ENCODE results near the gene LKAAEAR1. TPM values are rescaled to one million over a fixed set of nuclear protein-coding genes. Genes with fewer than 3 reads are reported as not detected.
A peak's percentile ranks its signal among the peaks of the same experiment; 100 is the strongest.

LKAAEAR1 gene
- total and polyA plus RNA-seq, 2 of the 13 experiments (the other 11 are each of a cell fraction or from before 2014, with no cell fraction given): not detected

DNA sequence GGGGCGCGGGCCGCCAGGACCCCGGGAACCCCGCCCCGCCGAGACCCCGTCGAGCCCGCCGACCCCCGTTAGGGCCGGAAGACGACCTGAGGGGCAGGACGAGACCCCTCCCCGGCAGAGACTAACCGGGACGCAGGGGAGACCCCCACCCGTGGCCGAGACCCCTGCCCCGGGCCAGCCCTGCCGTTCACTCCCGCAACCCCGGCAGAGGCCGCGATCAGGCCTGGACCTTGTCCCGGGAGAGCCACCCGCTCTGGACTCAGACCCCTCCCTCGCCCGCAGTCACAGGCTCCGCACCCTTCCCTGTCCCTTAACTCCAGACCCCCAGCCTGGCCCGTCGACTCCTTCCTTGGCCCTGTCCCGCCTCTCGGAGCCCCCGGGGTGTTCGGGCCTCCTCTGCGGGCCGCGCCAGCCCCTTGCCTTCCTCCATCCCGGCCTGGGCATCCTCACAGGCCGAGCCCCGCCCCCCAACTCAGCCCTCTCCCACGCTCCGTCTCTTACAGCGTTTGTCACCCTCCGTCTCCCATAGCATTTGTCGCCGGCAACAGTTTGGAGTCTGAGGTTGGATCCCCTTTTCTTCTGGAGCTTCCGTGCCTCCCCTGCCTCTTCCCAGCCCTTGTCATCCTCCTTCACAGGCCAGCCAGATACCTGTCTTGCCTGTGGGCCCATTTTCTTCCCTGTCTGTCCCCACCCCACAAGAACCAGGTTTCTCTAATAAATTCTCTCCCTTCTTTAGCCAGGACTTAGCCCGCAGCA is 20.6 kb downstream of the LKAAEAR1 start (continued):
- TF ChIP-seq HNRNPK (IDR thresholded peaks at IDR 0.05; ENCODE audit: low read depth, low read length, poor library complexity, severe bottlenecking) (peak; percentile 83), MTF2 (CRISPR knock-in tag; IDR thresholded peaks at IDR 0.05; ENCODE audit: borderline replicate concordance) (peak; percentile 96; the same call in 1 of the 2 replicates), ZMYM4 (CRISPR knock-in tag; IDR thresholded peaks at IDR 0.05) (peak; percentile 42; the same call in 1 of the 2 replicates), PHF8 (CRISPR knock-in tag; IDR thresholded peaks at IDR 0.05) (peak; percentile 72), ZSCAN12 (CRISPR knock-in tag; IDR thresholded peaks at IDR 0.05) (peak; percentile 15; the same call in 1 of the 2 replicates), KLF16 (CRISPR knock-in tag; IDR thresholded peaks at IDR 0.05) (peak; percentile 18 to 71; a peak in 1 of 4 replicates), HNF4A (CRISPR knock-in tag; IDR thresholded peaks at IDR 0.05) (peak; percentile 71), ZNF564 (CRISPR knock-in tag; IDR thresholded peaks at IDR 0.05) (peak; percentile 21; the same call in 1 of the 2 replicates), ZNF552 (CRISPR knock-in tag; IDR thresholded peaks at IDR 0.05; ENCODE audit: borderline replicate concordance) (peak; percentile 89; the same call in 1 of the 2 replicates), ZBTB20 (CRISPR knock-in tag; IDR thresholded peaks at IDR 0.05; ENCODE audit: borderline replicate concordance, low read depth) (0 out of 2 replicates have a peak, but pooled peaks have one; percentile 26), HIVEP1 (CRISPR knock-in tag; IDR thresholded peaks at IDR 0.05) (peak; percentile 56; the same call in 1 of the 2 replicates), THAP11 (CRISPR knock-in tag; IDR thresholded peaks at IDR 0.05) (peak; percentile 54)
- TF ChIP-seq, protein P1, sequence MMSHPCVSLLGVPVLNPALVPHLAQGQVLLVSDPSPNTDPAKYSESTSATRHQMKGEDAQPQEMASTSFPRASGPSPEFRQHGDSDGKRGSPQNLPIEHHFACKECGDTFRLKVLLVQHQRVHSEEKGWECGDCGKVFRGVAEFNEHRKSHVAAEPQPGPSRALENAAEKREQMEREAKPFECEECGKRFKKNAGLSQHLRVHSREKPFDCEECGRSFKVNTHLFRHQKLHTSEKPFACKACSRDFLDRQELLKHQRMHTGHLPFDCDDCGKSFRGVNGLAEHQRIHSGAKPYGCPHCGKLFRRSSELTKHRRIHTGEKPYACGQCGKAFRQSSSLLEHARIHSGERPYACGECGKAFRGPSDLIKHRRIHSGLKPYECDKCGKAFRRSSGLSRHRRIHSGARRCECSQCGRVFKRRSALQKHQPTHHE (CRISPR knock-in tag; IDR thresholded peaks at IDR 0.05; ENCODE audit: borderline replicate concordance): peak; percentile 29; the same call in 1 of the 2 replicates
- TF ChIP-seq, protein P2, sequence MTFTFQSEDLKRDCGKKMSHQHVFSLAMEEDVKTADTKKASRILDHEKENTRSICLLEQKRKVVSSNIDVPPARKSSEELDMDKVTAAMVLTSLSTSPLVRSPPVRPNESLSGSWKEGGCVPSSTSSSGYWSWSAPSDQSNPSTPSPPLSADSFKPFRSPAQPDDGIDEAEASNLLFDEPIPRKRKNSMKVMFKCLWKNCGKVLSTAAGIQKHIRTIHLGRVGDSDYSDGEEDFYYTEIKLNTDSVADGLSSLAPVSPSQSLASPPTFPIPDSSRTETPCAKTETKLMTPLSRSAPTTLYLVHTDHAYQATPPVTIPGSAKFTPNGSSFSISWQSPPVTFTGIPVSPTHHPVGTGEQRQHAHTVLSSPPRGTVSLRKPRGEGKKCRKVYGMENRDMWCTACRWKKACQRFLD (CRISPR knock-in tag; IDR thresholded peaks at IDR 0.05; ENCODE audit: borderline replicate concordance): peak; percentile 64; the same call in 1 of the 2 replicates

Data from HepG2 (cell line).